ENCODE data around the gene SOX14. TPM values are rescaled to one million over a fixed set of nuclear protein-coding genes. Genes with fewer than 3 reads are reported as not detected.

The SOX14 gene
- total RNA-seq, 1 experiment from 2014 or later, result not detected

- H4K20me1 ChIP-seq (ENCODE audit: insufficient read depth), result no peaks in the 10 kb centered on the region
- H3K79me2 ChIP-seq (ENCODE audit: low read depth), result no peaks in the 10 kb centered on the region
- no peaks in the 10 kb centered on the region for H3F3A ChIP-seq (ENCODE audit: insufficient read depth, low read depth)
- H3K27ac ChIP-seq, result no peak overlapping the region
- H3K27me3 ChIP-seq (ENCODE audit: insufficient read depth, low read depth), result peaks cover 2% of the 10 kb centered on the region; the same call in 1 of the 2 replicates
- no peak for TF ChIP-seq EZH2 (IDR thresholded peaks at IDR 0.05; ENCODE audit: low read depth)
- TF ChIP-seq, protein P1, sequence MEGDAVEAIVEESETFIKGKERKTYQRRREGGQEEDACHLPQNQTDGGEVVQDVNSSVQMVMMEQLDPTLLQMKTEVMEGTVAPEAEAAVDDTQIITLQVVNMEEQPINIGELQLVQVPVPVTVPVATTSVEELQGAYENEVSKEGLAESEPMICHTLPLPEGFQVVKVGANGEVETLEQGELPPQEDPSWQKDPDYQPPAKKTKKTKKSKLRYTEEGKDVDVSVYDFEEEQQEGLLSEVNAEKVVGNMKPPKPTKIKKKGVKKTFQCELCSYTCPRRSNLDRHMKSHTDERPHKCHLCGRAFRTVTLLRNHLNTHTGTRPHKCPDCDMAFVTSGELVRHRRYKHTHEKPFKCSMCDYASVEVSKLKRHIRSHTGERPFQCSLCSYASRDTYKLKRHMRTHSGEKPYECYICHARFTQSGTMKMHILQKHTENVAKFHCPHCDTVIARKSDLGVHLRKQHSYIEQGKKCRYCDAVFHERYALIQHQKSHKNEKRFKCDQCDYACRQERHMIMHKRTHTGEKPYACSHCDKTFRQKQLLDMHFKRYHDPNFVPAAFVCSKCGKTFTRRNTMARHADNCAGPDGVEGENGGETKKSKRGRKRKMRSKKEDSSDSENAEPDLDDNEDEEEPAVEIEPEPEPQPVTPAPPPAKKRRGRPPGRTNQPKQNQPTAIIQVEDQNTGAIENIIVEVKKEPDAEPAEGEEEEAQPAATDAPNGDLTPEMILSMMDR (conservative IDR thresholded peaks at IDR 0.05), result no peak
- intact Hi-C loops (cut with micrococcal nuclease; ENCODE audit: unreplicated experiment), result no loop called here
- no peak overlapping the region for H3K4me2 ChIP-seq
- ChIA-PET CTCF (no interaction called here), POLR2A (ENCODE audit: unreplicated experiment) (no interaction called here)
- no peak overlapping the region for H2AFZ ChIP-seq
- no peak overlapping the region for H3K4me3 ChIP-seq
- H3K4me1 ChIP-seq (replicated peaks; ENCODE audit: insufficient read depth), result no peaks in the 10 kb centered on the region
- H3K9me3 ChIP-seq (ENCODE audit: insufficient read depth, low read depth), result no peaks in the 10 kb centered on the region
- BruUV-seq (replicated peaks), result no TSS peak
- DNase-seq, result no peak
- H3K9me2 ChIP-seq (ENCODE audit: insufficient read depth), result no peaks in the 10 kb centered on the region
- no peaks in the 10 kb centered on the region for H3K36me3 ChIP-seq (ENCODE audit: low read depth)
These were observed 51.1 kb downstream of the SOX14 start for GRCh38 chr3:137815251-137815650.

Other genes with a start within 250 kb of the SOX14 start
- gene CLDN18, start 245.8 kb downstream of the SOX14 start, total RNA-seq (2021), result not detected in 2 replicates

Measured in PC-9 (cell line).